Activated gamma-delta T cell treated with anti-CD3 and anti-CD28 coated beads, Interleukin-2, amount 50 U/mL, for 16 hours (primary cell): ENCODE data around the gene GAS1.

Experiments used
- DNase-seq: peaks from one replicate; pipeline ENCODE4 v3.0.0-alpha.2; 2020; ENCODE audit warnings: low read depth

GAS1 gene

GRCh38 chr9:86965636-86966395 is 18.5 kb upstream of the GAS1 start:
- no peak for DNase-seq

- DNase-seq: no peak
Observed at GRCh38 chr9:86962692-86963091, 15.4 kb upstream of the GAS1 start.

GRCh38 chr9:86960938-86961337 is 13.6 kb upstream of the GAS1 start:
- DNase-seq: no peak

GRCh38 chr9:86958203-86958602 is 10.9 kb upstream of the GAS1 start:
- DNase-seq: no peak

GRCh38 chr9:86955561-86955960 is 8.3 kb upstream of the GAS1 start:
- no peak for DNase-seq

GRCh38 chr9:86955042-86955441 is 7.7 kb upstream of the GAS1 start:
- no peak for DNase-seq

GRCh38 chr9:86953181-86953580 is 5.9 kb upstream of the GAS1 start:
- no peak for DNase-seq

- peak; percentile 53 for DNase-seq
Observed at GRCh38 chr9:86948074-86948929, 996 bp upstream of the GAS1 start.

- peak; percentile 31 for DNase-seq
Observed at GRCh38 chr9:86946201-86947145, 833 bp downstream of the GAS1 start.

- no peak for DNase-seq
Observed at GRCh38 chr9:86945728-86946200, 1.5 kb downstream of the GAS1 start.

GRCh38 chr9:86944796-86945727 is 2.2 kb downstream of the GAS1 start:
- DNase-seq: no peak

- no peak for DNase-seq
Observed at GRCh38 chr9:86943201-86944113, 3.8 kb downstream of the GAS1 start.

GRCh38 chr9:86942281-86943200 is 4.8 kb downstream of the GAS1 start:
- DNase-seq: no peak

- no peak for DNase-seq
Observed at GRCh38 chr9:86941197-86941596, 6.1 kb downstream of the GAS1 start.

- DNase-seq: no peak
Observed at GRCh38 chr9:86940774-86941173, 6.5 kb downstream of the GAS1 start.

GRCh38 chr9:86939891-86940290 is 7.4 kb downstream of the GAS1 start:
- DNase-seq: no peak

GRCh38 chr9:86939321-86939720 is 8.0 kb downstream of the GAS1 start:
- DNase-seq: no peak

- no peak for DNase-seq
Observed at GRCh38 chr9:86938780-86939179, 8.5 kb downstream of the GAS1 start.

- no peak for DNase-seq
Observed at GRCh38 chr9:86926145-86926544, 21.2 kb downstream of the GAS1 start.
